ENCODE measurements around the gene BEND2.

Gene BEND2

GRCh38 chrX:18133605-18134004, 87.1 kb downstream of the BEND2 start:
- no peak for DNase-seq

- no peak for DNase-seq
Observed at GRCh38 chrX:18129690-18130089, 91.0 kb downstream of the BEND2 start.

- no peak for DNase-seq
Observed at GRCh38 chrX:18126971-18127370, 93.7 kb downstream of the BEND2 start.

- DNase-seq: no peak
Observed at GRCh38 chrX:18119856-18120255, 100.8 kb downstream of the BEND2 start.
